AG09309 (cell line): ENCODE measurements around the gene TBXT.
"Not testable (repeated sequence)": the region's sequence is repeated elsewhere in the genome, so short reads cannot be mapped to it uniquely, and the experiment has no call there.

Experiments
- DNase-seq: peaks from one replicate; pipeline ENCODE4 v3.0.0-alpha.2; 2010; ENCODE audit warnings: low read depth
- H3K4me3 ChIP-seq: 2 replicates; pipeline ENCODE4 v1.5.1; 2011; ENCODE audit warnings: mild to moderate bottlenecking, low read depth, low read length, moderate library complexity; ENCODE audit not compliant: control insufficient read depth
- CTCF ChIP-seq: IDR thresholded peaks from 2 replicates; pipeline ENCODE4 v1.5.1; 2011; ENCODE audit warnings: mild to moderate bottlenecking, low read depth, low read length, inconsistent platforms; ENCODE audit not compliant: insufficient read depth, control insufficient read depth; ENCODE audit errors: missing control alignments

TBXT gene

DNA sequence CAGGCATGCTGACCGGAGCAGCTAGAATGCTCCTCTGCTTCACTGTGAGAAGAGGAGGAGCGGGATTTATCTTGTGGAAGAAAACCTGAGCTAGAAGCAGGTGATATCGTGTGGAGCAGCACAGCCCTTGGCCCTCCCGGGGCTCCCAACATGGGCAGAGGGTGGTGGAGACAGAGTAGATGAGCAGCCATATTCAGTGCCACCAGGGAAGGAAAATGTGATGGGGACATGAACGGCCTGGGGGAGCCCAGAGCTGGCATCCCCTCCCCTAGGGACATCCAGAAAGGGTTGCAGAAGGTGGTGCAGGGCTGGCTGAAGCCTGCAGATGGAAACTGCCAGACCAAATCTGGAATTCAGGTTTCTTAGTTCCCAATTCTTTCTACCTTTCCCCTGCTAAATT lies 24.9 kb upstream of the TBXT start:
- no peak for TF ChIP-seq CTCF
- no peak for DNase-seq
- no peak overlapping the region for H3K4me3 ChIP-seq

GRCh38 chr6:166192136-166192535 lies 24.5 kb upstream of the TBXT start:
- no peak overlapping the region for H3K4me3 ChIP-seq
- no peak for TF ChIP-seq CTCF
- no peak for DNase-seq

DNA sequence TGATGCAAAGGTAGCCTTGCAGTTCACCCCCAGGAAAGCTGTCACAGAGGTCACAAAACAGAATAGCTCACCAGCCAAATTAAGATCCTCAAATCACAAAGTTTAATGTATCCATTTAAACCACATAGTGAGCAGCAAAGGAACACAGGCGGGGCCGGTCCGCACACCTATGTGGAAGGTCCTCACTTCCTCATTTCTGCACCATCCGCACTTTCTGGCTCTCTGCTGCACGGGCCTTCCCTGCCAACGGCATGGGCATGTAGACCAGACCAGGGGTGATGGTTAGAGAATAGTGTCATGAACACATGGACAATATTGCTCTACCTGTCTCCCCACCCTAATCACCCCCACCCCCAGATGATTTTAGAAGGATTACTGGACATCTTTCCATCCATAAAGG lies 12.1 kb upstream of the TBXT start:
- no peak for TF ChIP-seq CTCF
- no peak for DNase-seq
- no peak overlapping the region for H3K4me3 ChIP-seq

GRCh38 chr6:166176106-166176505 lies 8.5 kb upstream of the TBXT start:
- TF ChIP-seq CTCF, result no peak
- no peak overlapping the region for H3K4me3 ChIP-seq
- no peak for DNase-seq

GRCh38 chr6:166175093-166175492 lies 7.4 kb upstream of the TBXT start:
- DNase-seq, H3K4me3 ChIP-seq: not testable (repeated sequence)

DNA sequence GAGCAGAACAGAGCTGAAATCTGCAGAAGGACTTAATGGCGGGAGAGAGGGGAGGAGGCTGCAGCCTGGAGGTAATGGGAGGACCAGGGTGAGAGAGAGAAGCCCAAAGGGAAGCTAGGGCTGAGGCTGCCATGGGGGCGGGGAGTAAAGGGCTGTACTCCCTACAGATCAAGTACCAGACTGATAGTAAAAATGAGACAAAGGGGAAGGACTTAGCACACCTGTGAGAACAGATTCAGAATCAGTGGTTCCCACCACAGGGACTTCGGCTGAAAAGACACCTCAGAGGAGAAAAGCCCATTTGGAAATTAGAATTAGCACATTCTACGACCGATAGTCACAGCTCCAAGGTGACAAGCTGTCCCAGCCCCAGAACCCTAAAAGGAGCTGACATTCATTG lies 6.4 kb upstream of the TBXT start:
- no peak overlapping the region for H3K4me3 ChIP-seq
- TF ChIP-seq CTCF, result no peak
- no peak for DNase-seq

GRCh38 chr6:166173281-166173951 lies 5.8 kb upstream of the TBXT start:
- no peak for DNase-seq
- no peak for TF ChIP-seq CTCF
- H3K4me3 ChIP-seq, result no peak overlapping the region
